ENCODE results near the gene SLC36A1.
"Not testable (repeated sequence)": the region's sequence is repeated elsewhere in the genome, so short reads cannot be mapped to it uniquely, and the experiment has no call there.

The SLC36A1 gene

GRCh38 chr5:151447174-151448037 lies at the start of gene SLC36A1:
Gene SLC36A1 (plus strand): TSS chr5:151447603. CDS start chr5:151458793, 11,190 bp downstream.
- Histone ChIP-seq H3K4me3 (peak within 1 kb of the TSS; percentile 80), H3K9me3 (no peaks in the 10 kb centered on the region), H3K27me3 (ENCODE audit: low read depth) (peaks cover 4% of the 10 kb centered on the region), H3K36me3 (replicated peaks) (no peaks in the 10 kb centered on the region), H3K4me1 (peaks cover 20% of the 10 kb centered on the region)
- in situ Hi-C loops (cut with MboI; ENCODE audit: low sequenced_read_pairs), result loop anchor here (5.0 kb wide), 1 partner anchor 205 kb away; no protein-coding TSS in a partner anchor
- peak; percentile 94 to 96 for DNase-seq (ENCODE audit: low spot score in 2 of 2)

GRCh38 chr5:151405334-151406160 lies 41.9 kb upstream of the SLC36A1 start:
- Histone ChIP-seq H3K9me3 (no peaks in the 10 kb centered on the region), H3K27me3 (ENCODE audit: low read depth) (peaks cover 4% of the 10 kb centered on the region; the same call in 1 of the 2 replicates), H3K36me3 (replicated peaks) (no peaks in the 10 kb centered on the region), H3K4me3 (no peak overlapping the region), H3K4me1 (peaks cover 3% of the 10 kb centered on the region; the same call in 1 of the 2 replicates)
- DNase-seq (ENCODE audit: low spot score in 2 of 2), result no peak
- in situ Hi-C loops (cut with MboI; ENCODE audit: low sequenced_read_pairs), result no loop called here

- DNase-seq (ENCODE audit: low spot score in 2 of 2), result peak; percentile 21 to 38
- H3K9me3 ChIP-seq, result no peaks in the 10 kb centered on the region
- H3K36me3 ChIP-seq (replicated peaks), result no peaks in the 10 kb centered on the region
- no peaks in the 10 kb centered on the region; the same call in 1 of the 2 replicates for H3K27me3 ChIP-seq (ENCODE audit: low read depth)
- in situ Hi-C loops (cut with MboI; ENCODE audit: low sequenced_read_pairs), result no loop called here
- no peak overlapping the region for H3K4me3 ChIP-seq
- peaks cover 3% of the 10 kb centered on the region; the same call in 1 of the 2 replicates for H3K4me1 ChIP-seq
Observed at GRCh38 chr5:151406322-151406947, 41.0 kb upstream of the SLC36A1 start.

GRCh38 chr5:151408591-151409230 lies 38.7 kb upstream of the SLC36A1 start:
- Histone ChIP-seq H3K36me3 (replicated peaks) (no peaks in the 10 kb centered on the region), H3K4me3 (no peak overlapping the region), H3K9me3 (no peaks in the 10 kb centered on the region), H3K27me3 (ENCODE audit: low read depth) (peaks cover 3% of the 10 kb centered on the region), H3K4me1 (peaks cover 3% of the 10 kb centered on the region; the same call in 1 of the 2 replicates)
- in situ Hi-C loops (cut with MboI; ENCODE audit: low sequenced_read_pairs), result no loop called here
- DNase-seq (ENCODE audit: low spot score in 2 of 2), result no peak

- Histone ChIP-seq H3K27me3 (ENCODE audit: low read depth) (peaks cover 3% of the 10 kb centered on the region), H3K4me1 (no peaks in the 10 kb centered on the region), H3K36me3 (replicated peaks) (no peaks in the 10 kb centered on the region), H3K4me3 (no peak overlapping the region), H3K9me3 (peaks cover 4% of the 10 kb centered on the region; the same call in 1 of the 2 replicates)
- DNase-seq (ENCODE audit: low spot score in 2 of 2), result no peak
- in situ Hi-C loops (cut with MboI; ENCODE audit: low sequenced_read_pairs), result no loop called here
Observed at GRCh38 chr5:151413800-151414199, 33.6 kb upstream of the SLC36A1 start.

- peaks cover 3% of the 10 kb centered on the region for H3K27me3 ChIP-seq (ENCODE audit: low read depth)
- no peaks in the 10 kb centered on the region for H3K4me1 ChIP-seq
- in situ Hi-C loops (cut with MboI; ENCODE audit: low sequenced_read_pairs), result no loop called here
- no peak for DNase-seq (ENCODE audit: low spot score in 2 of 2)
- H3K4me3 ChIP-seq, result no peak overlapping the region
- H3K36me3 ChIP-seq (replicated peaks), result no peaks in the 10 kb centered on the region
- H3K9me3 ChIP-seq, result peaks cover 6% of the 10 kb centered on the region; the same call in 1 of the 2 replicates
Observed at GRCh38 chr5:151414536-151414935, 32.9 kb upstream of the SLC36A1 start.

- H3K27me3 ChIP-seq (ENCODE audit: low read depth), result no peaks in the 10 kb centered on the region
- peaks cover 6% of the 10 kb centered on the region; the same call in 1 of the 2 replicates for H3K9me3 ChIP-seq
- no peak overlapping the region for H3K4me3 ChIP-seq
- no peak for DNase-seq (ENCODE audit: low spot score in 2 of 2)
- H3K36me3 ChIP-seq (replicated peaks), result no peaks in the 10 kb centered on the region
- in situ Hi-C loops (cut with MboI; ENCODE audit: low sequenced_read_pairs), result no loop called here
- no peaks in the 10 kb centered on the region for H3K4me1 ChIP-seq
Observed at GRCh38 chr5:151417712-151418111, 29.7 kb upstream of the SLC36A1 start.

- no peaks in the 10 kb centered on the region for H3K36me3 ChIP-seq (replicated peaks)
- H3K4me3 ChIP-seq, result no peak overlapping the region
- DNase-seq (ENCODE audit: low spot score in 2 of 2), result no peak
- H3K27me3 ChIP-seq (ENCODE audit: low read depth), result no peaks in the 10 kb centered on the region; the same call in 1 of the 2 replicates
- no peaks in the 10 kb centered on the region for H3K4me1 ChIP-seq
- peaks cover 6% of the 10 kb centered on the region; the same call in 1 of the 2 replicates for H3K9me3 ChIP-seq
- in situ Hi-C loops (cut with MboI; ENCODE audit: low sequenced_read_pairs), result no loop called here
Observed at GRCh38 chr5:151420127-151420526, 27.3 kb upstream of the SLC36A1 start.

- Histone ChIP-seq H3K36me3 (replicated peaks) (no peaks in the 10 kb centered on the region), H3K4me3 (no peak overlapping the region), H3K27me3 (ENCODE audit: low read depth) (peaks cover 3% of the 10 kb centered on the region; the same call in 1 of the 2 replicates), H3K4me1 (no peaks in the 10 kb centered on the region), H3K9me3 (no peaks in the 10 kb centered on the region)
- in situ Hi-C loops (cut with MboI; ENCODE audit: low sequenced_read_pairs), result no loop called here
- DNase-seq (ENCODE audit: low spot score in 2 of 2), result no peak
Observed at GRCh38 chr5:151424892-151425523, 22.4 kb upstream of the SLC36A1 start.

- H3K36me3 ChIP-seq (replicated peaks); H3K27me3 ChIP-seq (ENCODE audit: low read depth); DNase-seq (ENCODE audit: low spot score in 2 of 2); in situ Hi-C loops (cut with MboI; ENCODE audit: low sequenced_read_pairs); H3K4me3 ChIP-seq; H3K9me3 ChIP-seq; H3K4me1 ChIP-seq: not testable (repeated sequence)
Observed at GRCh38 chr5:151426347-151426746, 21.1 kb upstream of the SLC36A1 start.

- no peaks in the 10 kb centered on the region for H3K9me3 ChIP-seq
- no peak for DNase-seq (ENCODE audit: low spot score in 2 of 2)
Observed at GRCh38 chr5:151427258-151427657, 20.1 kb upstream of the SLC36A1 start.

GRCh38 chr5:151430731-151431130 lies 16.7 kb upstream of the SLC36A1 start:
- Histone ChIP-seq H3K36me3 (replicated peaks) (no peaks in the 10 kb centered on the region), H3K9me3 (no peaks in the 10 kb centered on the region), H3K4me1 (no peaks in the 10 kb centered on the region), H3K27me3 (ENCODE audit: low read depth) (peaks cover 2% of the 10 kb centered on the region; the same call in 1 of the 2 replicates), H3K4me3 (no peak overlapping the region)
- no peak for DNase-seq (ENCODE audit: low spot score in 2 of 2)
- in situ Hi-C loops (cut with MboI; ENCODE audit: low sequenced_read_pairs), result no loop called here

More at GRCh38 chr5:151427258-151427657, 20.1 kb upstream of the SLC36A1 start:
- Histone ChIP-seq H3K27me3 (ENCODE audit: low read depth) (peaks cover 3% of the 10 kb centered on the region; the same call in 1 of the 2 replicates), H3K4me3 (no peak overlapping the region), H3K4me1 (no peaks in the 10 kb centered on the region), H3K36me3 (replicated peaks) (no peaks in the 10 kb centered on the region)
- in situ Hi-C loops (cut with MboI; ENCODE audit: low sequenced_read_pairs), result no loop called here
